Measurements from ENCODE around the gene VSIG4. TPM values are rescaled to one million over a fixed set of nuclear protein-coding genes. Genes with fewer than 3 reads are reported as not detected.
A peak's percentile ranks its signal among the peaks of the same experiment; 100 is the strongest.

The VSIG4 gene
- total RNA-seq, 6 donors from 2014 or later = 98.0 to 392 (median 261) TPM

- peak in 1 of 4 donors; percentile 20 for TF ChIP-seq POLR2A (IDR thresholded peaks at IDR 0.05)
- TF ChIP-seq, protein P1, sequence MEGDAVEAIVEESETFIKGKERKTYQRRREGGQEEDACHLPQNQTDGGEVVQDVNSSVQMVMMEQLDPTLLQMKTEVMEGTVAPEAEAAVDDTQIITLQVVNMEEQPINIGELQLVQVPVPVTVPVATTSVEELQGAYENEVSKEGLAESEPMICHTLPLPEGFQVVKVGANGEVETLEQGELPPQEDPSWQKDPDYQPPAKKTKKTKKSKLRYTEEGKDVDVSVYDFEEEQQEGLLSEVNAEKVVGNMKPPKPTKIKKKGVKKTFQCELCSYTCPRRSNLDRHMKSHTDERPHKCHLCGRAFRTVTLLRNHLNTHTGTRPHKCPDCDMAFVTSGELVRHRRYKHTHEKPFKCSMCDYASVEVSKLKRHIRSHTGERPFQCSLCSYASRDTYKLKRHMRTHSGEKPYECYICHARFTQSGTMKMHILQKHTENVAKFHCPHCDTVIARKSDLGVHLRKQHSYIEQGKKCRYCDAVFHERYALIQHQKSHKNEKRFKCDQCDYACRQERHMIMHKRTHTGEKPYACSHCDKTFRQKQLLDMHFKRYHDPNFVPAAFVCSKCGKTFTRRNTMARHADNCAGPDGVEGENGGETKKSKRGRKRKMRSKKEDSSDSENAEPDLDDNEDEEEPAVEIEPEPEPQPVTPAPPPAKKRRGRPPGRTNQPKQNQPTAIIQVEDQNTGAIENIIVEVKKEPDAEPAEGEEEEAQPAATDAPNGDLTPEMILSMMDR (IDR thresholded peaks at IDR 0.05) = no peak
- DNase-seq (no peak), ATAC-seq (ENCODE audit: low FRiP score in 2 of 2) (no peak)
- H3K27ac ChIP-seq = peak overlapping the region in 1 of 4 donors; percentile 61
- peak overlapping the region in 1 of 4 donors; percentile 28 for H3K4me3 ChIP-seq
- H3K4me1 ChIP-seq = no peaks in the 10 kb centered on the region
- no peaks in the 10 kb centered on the region for H3K9me3 ChIP-seq
- no peaks in the 10 kb centered on the region for H3K27me3 ChIP-seq
- 93 to 100% methylated on average over 1 of the region's 1 CpG for WGBS, 2 donors
- no peaks in the 10 kb centered on the region for H3K36me3 ChIP-seq
Observed at GRCh38 chrX:66038115-66038514, 1.8 kb downstream of the VSIG4 start.

GRCh38 chrX:66036231-66036630, 3.6 kb downstream of the VSIG4 start:
- no peak for ATAC-seq (ENCODE audit: low FRiP score in 2 of 2)
- Histone ChIP-seq H3K4me1 (no peaks in the 10 kb centered on the region), H3K4me3 (no peak overlapping the region), H3K36me3 (no peaks in the 10 kb centered on the region), H3K9me3 (no peaks in the 10 kb centered on the region), H3K27ac (no peak overlapping the region), H3K27me3 (no peaks in the 10 kb centered on the region)
- WGBS, 2 donors = 92 to 100% methylated on average over 1 of the region's 1 CpG
- TF ChIP-seq POLR2AphosphoS5 (IDR thresholded peaks at IDR 0.05) (no peak), POLR2A (IDR thresholded peaks at IDR 0.05) (no peak), EP300 (IDR thresholded peaks at IDR 0.05) (no peak)
- TF ChIP-seq, protein P1 (IDR thresholded peaks at IDR 0.05) = no peak
- DNase-seq = no peak

DNA sequence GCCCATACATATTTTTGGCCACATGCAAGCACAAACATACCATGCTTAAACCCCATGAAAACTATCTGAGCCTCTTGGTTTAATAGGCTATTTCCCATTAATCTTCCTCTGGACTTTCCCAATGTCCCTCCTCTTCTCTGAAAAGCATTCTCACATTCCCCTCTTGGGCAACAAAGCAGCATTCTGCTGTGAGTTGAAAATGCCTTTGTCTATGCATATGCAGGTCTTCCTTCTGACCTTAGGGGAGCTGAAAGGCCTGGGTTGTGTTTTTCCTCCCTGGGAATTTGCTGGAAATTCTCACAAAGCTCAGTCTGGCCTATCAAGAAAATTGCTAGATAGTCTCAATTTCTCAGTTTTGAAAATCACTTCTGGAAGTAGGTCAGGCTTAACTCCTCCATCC, 4.2 kb downstream of the VSIG4 start:
- Histone ChIP-seq H3K4me1 (no peaks in the 10 kb centered on the region), H3K9me3 (no peaks in the 10 kb centered on the region), H3K27me3 (no peaks in the 10 kb centered on the region), H3K4me3 (no peak overlapping the region), H3K36me3 (no peaks in the 10 kb centered on the region), H3K27ac (no peak overlapping the region)
- no peak for ATAC-seq (ENCODE audit: low FRiP score in 2 of 2)
- no peak for DNase-seq
- no peak for TF ChIP-seq POLR2A (IDR thresholded peaks at IDR 0.05)
- no peak for TF ChIP-seq EP300 (IDR thresholded peaks at IDR 0.05)
- no peak for TF ChIP-seq POLR2AphosphoS5 (IDR thresholded peaks at IDR 0.05)
- TF ChIP-seq, protein P1 (IDR thresholded peaks at IDR 0.05) = no peak

GRCh38 chrX:66030505-66031317, 9.2 kb downstream of the VSIG4 start:
- WGBS, 2 donors = 54 to 58% methylated on average over 6 to 7 of the region's 7 CpGs
- TF ChIP-seq POLR2A (IDR thresholded peaks at IDR 0.05) (no peak), EP300 (IDR thresholded peaks at IDR 0.05) (no peak), POLR2AphosphoS5 (IDR thresholded peaks at IDR 0.05) (no peak)
- TF ChIP-seq, protein P1 (IDR thresholded peaks at IDR 0.05) = peak; percentile 20 to 56 (median 38)
- no peaks in the 10 kb centered on the region for H3K9me3 ChIP-seq
- H3K36me3 ChIP-seq = no peaks in the 10 kb centered on the region
- H3K4me3 ChIP-seq = no peak overlapping the region
- DNase-seq = no peak
- no peak overlapping the region for H3K27ac ChIP-seq
- H3K27me3 ChIP-seq = no peaks in the 10 kb centered on the region
- peak in 1 of 2 donors; percentile 49 for ATAC-seq (ENCODE audit: low FRiP score in 2 of 2)
- H3K4me1 ChIP-seq = no peaks in the 10 kb centered on the region

DNA sequence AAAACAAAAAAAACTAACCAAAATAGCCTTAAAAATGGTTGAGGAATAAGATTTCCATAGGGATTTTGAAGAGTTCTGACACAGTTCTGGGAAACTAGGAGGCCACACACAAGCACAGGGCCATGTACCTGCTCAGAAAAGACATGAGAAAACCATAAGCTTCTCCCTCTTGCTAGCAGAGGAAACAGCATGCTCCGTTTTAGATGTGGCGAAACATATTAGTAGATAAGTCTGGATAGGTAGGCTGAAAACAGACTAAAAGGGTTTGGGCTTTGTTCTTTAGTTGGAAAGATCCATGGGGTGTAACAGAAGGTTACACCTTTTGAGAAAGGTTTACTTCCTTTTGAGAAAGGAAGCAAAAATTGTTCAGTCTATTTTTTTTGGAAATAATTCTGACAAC, 10.9 kb downstream of the VSIG4 start:
- TF ChIP-seq POLR2A (IDR thresholded peaks at IDR 0.05) (no peak), POLR2AphosphoS5 (IDR thresholded peaks at IDR 0.05) (no peak), EP300 (IDR thresholded peaks at IDR 0.05) (no peak)
- TF ChIP-seq, protein P1 (IDR thresholded peaks at IDR 0.05) = no peak
- H3K27ac ChIP-seq = no peak overlapping the region
- H3K4me3 ChIP-seq = no peak overlapping the region
- H3K9me3 ChIP-seq = no peaks in the 10 kb centered on the region
- H3K36me3 ChIP-seq = no peaks in the 10 kb centered on the region
- ATAC-seq (ENCODE audit: low FRiP score in 2 of 2) (no peak), DNase-seq (no peak)
- no peaks in the 10 kb centered on the region for H3K27me3 ChIP-seq
- H3K4me1 ChIP-seq = no peaks in the 10 kb centered on the region
- 66 to 88% methylated on average over 2 of the region's 2 CpGs for WGBS, 2 donors
